ENCODE measurements around the gene PARD3. TPM values are rescaled to one million over a fixed set of nuclear protein-coding genes. Genes with fewer than 3 reads are reported as not detected.

Gene PARD3
- polyA plus RNA-seq, 1 donor from 2014 or later = 12.4 TPM

DNA sequence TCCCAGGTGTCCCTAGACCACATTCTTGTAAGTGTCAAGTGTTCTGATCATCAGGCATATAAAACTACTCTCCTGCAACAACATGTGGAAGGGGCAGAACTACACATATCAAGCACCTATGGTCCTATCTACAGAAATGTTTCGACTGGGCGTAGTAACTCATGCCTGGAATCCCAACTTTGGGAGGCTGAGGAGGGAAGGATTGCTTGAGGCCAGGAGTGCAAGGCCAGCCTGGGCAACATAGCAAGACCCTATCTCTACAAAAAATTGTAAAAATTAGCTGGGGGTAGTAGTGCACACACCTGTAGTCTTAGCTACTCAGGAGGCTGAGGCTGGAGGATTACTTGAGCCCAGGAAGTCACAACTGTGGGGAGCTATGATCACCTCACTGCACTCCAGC, 244.2 kb downstream of the PARD3 start:
- Histone ChIP-seq H3K9me2 (ENCODE audit: insufficient read depth, low read length) (no peaks in the 10 kb centered on the region), H3K27ac (ENCODE audit: low read length) (no peak overlapping the region), H3K27me3 (ENCODE audit: insufficient read depth, low read depth, low read length) (no peaks in the 10 kb centered on the region), H3K4me3 (ENCODE audit: low read length) (no peak overlapping the region), H3K9me3 (ENCODE audit: low read length) (no peaks in the 10 kb centered on the region), H4K20me1 (ENCODE audit: insufficient read depth) (no peaks in the 10 kb centered on the region), H3K4me2 (ENCODE audit: low read length) (no peak overlapping the region), H3K36me3 (ENCODE audit: insufficient read depth, low read length) (no peaks in the 10 kb centered on the region), H2AFZ (ENCODE audit: low read depth, low read length) (no peak overlapping the region), H3K79me2 (replicated peaks; ENCODE audit: insufficient read depth, low read length) (peaks cover 6% of the 10 kb centered on the region), H3F3A (ENCODE audit: insufficient read depth, low read length, poor library complexity, severe bottlenecking) (peaks cover under 1% of the 10 kb centered on the region), H3K9ac (ENCODE audit: low read length) (no peak overlapping the region)
- TF ChIP-seq, protein P1, sequence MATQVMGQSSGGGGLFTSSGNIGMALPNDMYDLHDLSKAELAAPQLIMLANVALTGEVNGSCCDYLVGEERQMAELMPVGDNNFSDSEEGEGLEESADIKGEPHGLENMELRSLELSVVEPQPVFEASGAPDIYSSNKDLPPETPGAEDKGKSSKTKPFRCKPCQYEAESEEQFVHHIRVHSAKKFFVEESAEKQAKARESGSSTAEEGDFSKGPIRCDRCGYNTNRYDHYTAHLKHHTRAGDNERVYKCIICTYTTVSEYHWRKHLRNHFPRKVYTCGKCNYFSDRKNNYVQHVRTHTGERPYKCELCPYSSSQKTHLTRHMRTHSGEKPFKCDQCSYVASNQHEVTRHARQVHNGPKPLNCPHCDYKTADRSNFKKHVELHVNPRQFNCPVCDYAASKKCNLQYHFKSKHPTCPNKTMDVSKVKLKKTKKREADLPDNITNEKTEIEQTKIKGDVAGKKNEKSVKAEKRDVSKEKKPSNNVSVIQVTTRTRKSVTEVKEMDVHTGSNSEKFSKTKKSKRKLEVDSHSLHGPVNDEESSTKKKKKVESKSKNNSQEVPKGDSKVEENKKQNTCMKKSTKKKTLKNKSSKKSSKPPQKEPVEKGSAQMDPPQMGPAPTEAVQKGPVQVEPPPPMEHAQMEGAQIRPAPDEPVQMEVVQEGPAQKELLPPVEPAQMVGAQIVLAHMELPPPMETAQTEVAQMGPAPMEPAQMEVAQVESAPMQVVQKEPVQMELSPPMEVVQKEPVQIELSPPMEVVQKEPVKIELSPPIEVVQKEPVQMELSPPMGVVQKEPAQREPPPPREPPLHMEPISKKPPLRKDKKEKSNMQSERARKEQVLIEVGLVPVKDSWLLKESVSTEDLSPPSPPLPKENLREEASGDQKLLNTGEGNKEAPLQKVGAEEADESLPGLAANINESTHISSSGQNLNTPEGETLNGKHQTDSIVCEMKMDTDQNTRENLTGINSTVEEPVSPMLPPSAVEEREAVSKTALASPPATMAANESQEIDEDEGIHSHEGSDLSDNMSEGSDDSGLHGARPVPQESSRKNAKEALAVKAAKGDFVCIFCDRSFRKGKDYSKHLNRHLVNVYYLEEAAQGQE (IDR thresholded peaks at IDR 0.05; ENCODE audit: borderline replicate concordance) = no peak
- TF ChIP-seq SMC3 (conservative IDR thresholded peaks at IDR 0.05; ENCODE audit: poor library complexity) (no peak), MXI1 (conservative IDR thresholded peaks at IDR 0.05; ENCODE audit: poor library complexity, severe bottlenecking) (no peak)

DNA sequence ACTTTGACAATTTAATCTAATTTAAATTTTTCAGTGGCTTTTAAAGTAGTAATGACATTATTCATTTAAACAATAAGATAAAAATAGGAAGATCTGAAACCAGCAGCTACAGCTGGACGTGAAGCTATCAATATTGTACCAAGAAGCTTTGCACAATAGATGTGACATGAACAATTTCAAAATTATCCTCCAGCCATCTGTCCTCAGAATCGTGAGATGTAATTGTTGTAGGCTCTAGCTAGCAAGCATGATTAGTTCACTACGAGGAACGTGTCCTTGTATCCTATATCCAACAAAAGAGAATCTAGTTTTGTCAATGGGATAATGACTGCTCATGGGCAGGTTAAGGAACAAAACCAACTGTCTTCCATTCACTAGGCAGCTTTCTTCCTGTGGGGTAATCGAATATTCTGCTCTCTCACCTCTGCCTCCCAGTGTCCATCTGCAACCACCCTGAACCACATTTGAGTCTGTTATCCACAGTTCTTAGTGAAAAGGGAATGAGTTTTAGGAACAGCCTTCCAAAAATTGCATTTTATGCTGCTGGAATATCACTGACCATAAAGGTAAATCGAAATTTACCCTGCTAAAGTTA, 247.3 kb downstream of the PARD3 start:
- H4K20me1 ChIP-seq (ENCODE audit: insufficient read depth) = no peaks in the 10 kb centered on the region
- H3K79me2 ChIP-seq (replicated peaks; ENCODE audit: insufficient read depth, low read length) = peaks cover 5% of the 10 kb centered on the region
- H3K36me3 ChIP-seq (ENCODE audit: insufficient read depth, low read length) = no peaks in the 10 kb centered on the region
- H3K9me2 ChIP-seq (ENCODE audit: insufficient read depth, low read length) = no peaks in the 10 kb centered on the region
- H3K4me2 ChIP-seq (ENCODE audit: low read length) = no peak overlapping the region
- TF ChIP-seq TAF1 (IDR thresholded peaks at IDR 0.05; ENCODE audit: low read depth) (no peak), SMC3 (conservative IDR thresholded peaks at IDR 0.05; ENCODE audit: poor library complexity) (no peak), RAD21 (conservative IDR thresholded peaks at IDR 0.05) (no peak), MXI1 (conservative IDR thresholded peaks at IDR 0.05; ENCODE audit: poor library complexity, severe bottlenecking) (no peak), EZH2 (IDR thresholded peaks at IDR 0.05; ENCODE audit: borderline replicate concordance, insufficient read depth, low read length, poor library complexity, severe bottlenecking) (no peak), EP300 (conservative IDR thresholded peaks at IDR 0.05; ENCODE audit: poor library complexity, severe bottlenecking) (no peak), POLR2AphosphoS5 (IDR thresholded peaks at IDR 0.05) (no peak)
- TF ChIP-seq, protein P2, sequence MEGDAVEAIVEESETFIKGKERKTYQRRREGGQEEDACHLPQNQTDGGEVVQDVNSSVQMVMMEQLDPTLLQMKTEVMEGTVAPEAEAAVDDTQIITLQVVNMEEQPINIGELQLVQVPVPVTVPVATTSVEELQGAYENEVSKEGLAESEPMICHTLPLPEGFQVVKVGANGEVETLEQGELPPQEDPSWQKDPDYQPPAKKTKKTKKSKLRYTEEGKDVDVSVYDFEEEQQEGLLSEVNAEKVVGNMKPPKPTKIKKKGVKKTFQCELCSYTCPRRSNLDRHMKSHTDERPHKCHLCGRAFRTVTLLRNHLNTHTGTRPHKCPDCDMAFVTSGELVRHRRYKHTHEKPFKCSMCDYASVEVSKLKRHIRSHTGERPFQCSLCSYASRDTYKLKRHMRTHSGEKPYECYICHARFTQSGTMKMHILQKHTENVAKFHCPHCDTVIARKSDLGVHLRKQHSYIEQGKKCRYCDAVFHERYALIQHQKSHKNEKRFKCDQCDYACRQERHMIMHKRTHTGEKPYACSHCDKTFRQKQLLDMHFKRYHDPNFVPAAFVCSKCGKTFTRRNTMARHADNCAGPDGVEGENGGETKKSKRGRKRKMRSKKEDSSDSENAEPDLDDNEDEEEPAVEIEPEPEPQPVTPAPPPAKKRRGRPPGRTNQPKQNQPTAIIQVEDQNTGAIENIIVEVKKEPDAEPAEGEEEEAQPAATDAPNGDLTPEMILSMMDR (IDR thresholded peaks at IDR 0.05; ENCODE audit: poor library complexity, severe bottlenecking) = no peak
- TF ChIP-seq, protein P1 (IDR thresholded peaks at IDR 0.05; ENCODE audit: borderline replicate concordance) = no peak
- no peak overlapping the region for H3K9ac ChIP-seq (ENCODE audit: low read length)
- no peak overlapping the region for H3K27ac ChIP-seq (ENCODE audit: low read length)
- H3K27me3 ChIP-seq (ENCODE audit: insufficient read depth, low read depth, low read length) = no peaks in the 10 kb centered on the region
- H2AFZ ChIP-seq (ENCODE audit: low read depth, low read length) = no peak overlapping the region
- no peaks in the 10 kb centered on the region for H3K9me3 ChIP-seq (ENCODE audit: low read length)
- H3K4me3 ChIP-seq (ENCODE audit: low read length) = no peak overlapping the region
- H3F3A ChIP-seq (ENCODE audit: insufficient read depth, low read length, poor library complexity, severe bottlenecking) = no peaks in the 10 kb centered on the region
